Measurements from ENCODE around the gene CHST11. TPM values are rescaled to one million over a fixed set of nuclear protein-coding genes. Genes with fewer than 3 reads are reported as not detected.

The CHST11 gene
- total RNA-seq, 2 donors from 2014 or later, result 4.6 to 14.5 TPM

DNA sequence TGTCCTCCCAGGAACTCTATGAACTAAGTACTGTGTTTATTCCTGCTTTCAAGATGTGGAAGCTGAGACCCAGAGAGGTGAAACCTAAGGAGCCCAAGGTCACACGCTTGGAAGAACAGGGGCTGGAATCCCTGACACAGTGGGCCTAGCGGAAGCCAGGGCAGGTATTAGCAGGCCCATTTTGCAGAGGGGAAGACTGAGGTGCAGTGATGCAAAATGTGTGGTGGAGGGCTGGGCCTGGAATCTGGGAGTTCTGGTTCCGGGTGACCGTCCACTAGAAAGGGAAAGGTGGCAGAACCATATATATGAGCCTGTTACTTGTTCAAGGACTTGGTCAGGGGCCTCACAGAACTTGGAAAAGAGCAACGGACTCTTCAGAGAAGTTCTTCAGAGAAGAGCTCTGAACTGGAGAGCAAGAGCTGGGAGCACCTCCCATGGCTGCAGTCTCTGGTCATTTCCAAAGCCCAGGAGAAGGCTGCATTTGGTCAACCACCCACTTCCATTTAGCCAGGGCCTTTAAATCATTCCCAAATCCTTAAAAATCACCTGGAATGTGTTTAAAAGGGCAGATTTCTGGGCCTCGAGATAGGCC lies 119.5 kb downstream of the CHST11 start:
- H3K9me3 ChIP-seq, result no peaks in the 10 kb centered on the region
- H3K27ac ChIP-seq, result no peak overlapping the region
- 94 to 95% methylated on average over 6 of the region's 6 CpGs for WGBS, 2 donors
- DNase-seq (no peak), ATAC-seq (no peak)
- H3K36me3 ChIP-seq (replicated peaks in 1 of 2; ENCODE audit: insufficient read depth in 1 of 2, low read depth in 2 of 2), result no peaks in the 10 kb centered on the region
- no peak for TF ChIP-seq POLR2A (IDR thresholded peaks at IDR 0.05)
- TF ChIP-seq, protein P1, sequence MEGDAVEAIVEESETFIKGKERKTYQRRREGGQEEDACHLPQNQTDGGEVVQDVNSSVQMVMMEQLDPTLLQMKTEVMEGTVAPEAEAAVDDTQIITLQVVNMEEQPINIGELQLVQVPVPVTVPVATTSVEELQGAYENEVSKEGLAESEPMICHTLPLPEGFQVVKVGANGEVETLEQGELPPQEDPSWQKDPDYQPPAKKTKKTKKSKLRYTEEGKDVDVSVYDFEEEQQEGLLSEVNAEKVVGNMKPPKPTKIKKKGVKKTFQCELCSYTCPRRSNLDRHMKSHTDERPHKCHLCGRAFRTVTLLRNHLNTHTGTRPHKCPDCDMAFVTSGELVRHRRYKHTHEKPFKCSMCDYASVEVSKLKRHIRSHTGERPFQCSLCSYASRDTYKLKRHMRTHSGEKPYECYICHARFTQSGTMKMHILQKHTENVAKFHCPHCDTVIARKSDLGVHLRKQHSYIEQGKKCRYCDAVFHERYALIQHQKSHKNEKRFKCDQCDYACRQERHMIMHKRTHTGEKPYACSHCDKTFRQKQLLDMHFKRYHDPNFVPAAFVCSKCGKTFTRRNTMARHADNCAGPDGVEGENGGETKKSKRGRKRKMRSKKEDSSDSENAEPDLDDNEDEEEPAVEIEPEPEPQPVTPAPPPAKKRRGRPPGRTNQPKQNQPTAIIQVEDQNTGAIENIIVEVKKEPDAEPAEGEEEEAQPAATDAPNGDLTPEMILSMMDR (IDR thresholded peaks at IDR 0.05), result no peak
- intact Hi-C loops (cut with DNase I), result no loop called here
- no peaks in the 10 kb centered on the region for H3K27me3 ChIP-seq
- H3K4me3 ChIP-seq, result no peak overlapping the region
- H3K4me1 ChIP-seq, result peaks cover 6% of the 10 kb centered on the region

GRCh38 chr12:104576980-104577580 lies 120.3 kb downstream of the CHST11 start:
- Histone ChIP-seq H3K27ac (no peak overlapping the region), H3K4me1 (peaks cover 10% of the 10 kb centered on the region), H3K27me3 (no peaks in the 10 kb centered on the region), H3K4me3 (no peak overlapping the region), H3K9me3 (no peaks in the 10 kb centered on the region), H3K36me3 (replicated peaks in 1 of 2; ENCODE audit: insufficient read depth in 1 of 2, low read depth in 2 of 2) (no peaks in the 10 kb centered on the region)
- 75 to 79% methylated on average over 6 of the region's 6 CpGs for WGBS, 2 donors
- intact Hi-C loops (cut with DNase I), result no loop called here
- TF ChIP-seq, protein P1 (IDR thresholded peaks at IDR 0.05), result no peak
- no peak for TF ChIP-seq POLR2A (IDR thresholded peaks at IDR 0.05)
- no peak for ATAC-seq
- no peak for DNase-seq

DNA sequence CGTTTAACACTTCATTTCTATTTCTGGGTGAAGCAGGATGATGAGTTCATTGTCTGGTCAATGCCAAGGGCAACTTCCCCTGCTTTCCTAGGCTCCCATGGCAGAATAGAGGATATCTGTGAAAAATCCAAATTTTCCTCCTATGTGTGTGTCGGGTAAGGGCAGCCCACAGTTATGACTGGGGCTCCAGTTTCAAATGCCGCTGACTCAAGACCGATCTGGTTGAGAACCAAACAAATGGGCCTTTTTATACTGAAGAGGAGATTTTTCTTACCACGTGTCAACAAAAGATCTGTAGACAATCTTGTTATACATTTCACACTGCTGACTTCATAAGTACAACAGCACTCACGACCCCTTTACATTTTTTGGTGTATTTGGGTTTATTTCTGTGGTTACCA lies 120.8 kb downstream of the CHST11 start:
- no peak for TF ChIP-seq POLR2A (IDR thresholded peaks at IDR 0.05)
- TF ChIP-seq, protein P1 (IDR thresholded peaks at IDR 0.05), result no peak

GRCh38 chr12:104578453-104578852 lies 121.7 kb downstream of the CHST11 start:
- intact Hi-C loops (cut with DNase I), result no loop called here
- Histone ChIP-seq H3K4me3 (no peak overlapping the region), H3K36me3 (replicated peaks in 1 of 2; ENCODE audit: insufficient read depth in 1 of 2, low read depth in 2 of 2) (no peaks in the 10 kb centered on the region), H3K9me3 (no peaks in the 10 kb centered on the region), H3K27me3 (no peaks in the 10 kb centered on the region), H3K4me1 (peaks cover 10% of the 10 kb centered on the region), H3K27ac (no peak overlapping the region)
- ATAC-seq (no peak), DNase-seq (no peak)
- WGBS, 2 donors, result 86 to 92% methylated on average over 6 of the region's 6 CpGs
- TF ChIP-seq, protein P1 (IDR thresholded peaks at IDR 0.05), result no peak
- TF ChIP-seq POLR2A (IDR thresholded peaks at IDR 0.05), result no peak

More for the DNA sequence above, 120.8 kb downstream of the CHST11 start:
- WGBS, 2 donors, result 78 to 80% methylated on average over 6 of the region's 6 CpGs
- Histone ChIP-seq H3K27ac (no peak overlapping the region), H3K27me3 (no peaks in the 10 kb centered on the region), H3K9me3 (no peaks in the 10 kb centered on the region), H3K4me1 (peaks cover 10% of the 10 kb centered on the region), H3K4me3 (no peak overlapping the region), H3K36me3 (replicated peaks in 1 of 2; ENCODE audit: insufficient read depth in 1 of 2, low read depth in 2 of 2) (no peaks in the 10 kb centered on the region)
- ATAC-seq, result no peak
- DNase-seq, result no peak
- intact Hi-C loops (cut with DNase I), result no loop called here
